Activated CD8-positive, alpha-beta T cell treated with anti-CD3 and anti-CD28 coated beads for 36 hours (primary cell): Measurements from ENCODE around the gene SEC14L1. TPM values are rescaled to one million over a fixed set of nuclear protein-coding genes. Genes with fewer than 3 reads are reported as not detected.

Experiments used
- ATAC-seq: fragments of 200-7000 bp; cut with Tn5 transposase; one replicate; pipeline ENCODE4 v1.10.0; 2021; ENCODE audit warnings: mild to moderate bottlenecking, moderate library complexity
- CTCF ChIA-PET: fragments of 350-600 bp; sonication (Branson Sonifier 250); formaldehyde crosslinking; loops from one replicate; lab custom pipeline; 2021; ENCODE audit warnings: antibody characterized with exemption; lab: Charles Lee
- POLR2A ChIA-PET: fragments of 350-600 bp; sonication (Branson Sonifier 250); formaldehyde crosslinking; loops from one replicate; lab custom pipeline; 2021; ENCODE audit warnings: antibody characterized with exemption; lab: Charles Lee
- DNase-seq: peaks from one replicate; pipeline ENCODE4 v3.0.0-alpha.2; 2020
- H3K27ac Mint-ChIP-seq: one replicate; pipeline ENCODE4 v1.8.0; 2021; ENCODE audit warnings: mild to moderate bottlenecking, mixed read lengths
- H3K27me3 Mint-ChIP-seq: one replicate; pipeline ENCODE4 v1.8.0; 2021; ENCODE audit warnings: mixed read lengths
- H3K36me3 Mint-ChIP-seq: one replicate; pipeline ENCODE4 v1.8.0; 2021; ENCODE audit warnings: low read depth, mixed read lengths
- H3K4me1 Mint-ChIP-seq: one replicate; pipeline ENCODE4 v1.8.0; 2021; ENCODE audit warnings: low read depth, mixed read lengths
- H3K4me3 Mint-ChIP-seq: one replicate; pipeline ENCODE4 v1.8.0; 2021; ENCODE audit warnings: mild to moderate bottlenecking, moderate library complexity, mixed read lengths
- H3K9me3 Mint-ChIP-seq: one replicate; pipeline ENCODE4 v1.8.0; 2021; ENCODE audit warnings: mixed read lengths
- intact Hi-C: fragments of 100-400 bp; cut with micrococcal nuclease; formaldehyde crosslinking; loops from one replicate; pipeline ENCODE4 v1.10.0; 2022
- total RNA-seq, 2 experiments: library from RNA; stranded (reverse); gene quantifications; one replicate each; pipeline ENCODE4 v1.2.3, GENCODE V29; 2021
- TF ChIP-seq, protein P1 (sequence below): fragments of 200-600 bp; IDR thresholded peaks from one replicate; pipeline ENCODE4 v1.8.0; 2022; ENCODE audit warnings: antibody characterized with exemption, mild to moderate bottlenecking

Gene SEC14L1
- total RNA-seq, 2 experiments from 2014 or later = 79.7 to 91.6 TPM

DNA sequence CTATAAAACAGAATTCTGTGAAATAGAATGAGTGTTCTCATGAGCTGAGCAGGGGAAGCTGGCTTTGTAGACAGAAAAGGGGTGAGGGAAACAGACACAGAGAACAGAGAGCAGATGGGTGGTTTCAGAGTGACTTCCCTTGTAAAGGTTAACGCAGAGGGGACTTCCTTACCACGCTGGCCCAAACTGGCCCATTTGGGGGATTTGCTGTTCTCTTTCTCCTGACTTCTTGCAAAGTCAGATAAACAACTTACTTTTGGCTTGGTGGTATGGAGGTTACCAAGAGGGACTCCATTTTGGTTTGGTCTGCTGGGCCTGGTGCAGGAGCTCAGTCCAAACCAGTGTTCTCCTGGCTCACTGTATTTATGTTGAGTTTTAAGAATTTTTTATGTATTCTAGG lies 48.4 kb downstream of the SEC14L1 start:
- POLR2A ChIA-PET = interaction anchor here (0.6 to 1.5 kb wide), 7 partner anchors 10 to 743 kb away, joined by 3 to 5 read pairs (median 3); no protein-coding TSS in a partner anchor

DNA sequence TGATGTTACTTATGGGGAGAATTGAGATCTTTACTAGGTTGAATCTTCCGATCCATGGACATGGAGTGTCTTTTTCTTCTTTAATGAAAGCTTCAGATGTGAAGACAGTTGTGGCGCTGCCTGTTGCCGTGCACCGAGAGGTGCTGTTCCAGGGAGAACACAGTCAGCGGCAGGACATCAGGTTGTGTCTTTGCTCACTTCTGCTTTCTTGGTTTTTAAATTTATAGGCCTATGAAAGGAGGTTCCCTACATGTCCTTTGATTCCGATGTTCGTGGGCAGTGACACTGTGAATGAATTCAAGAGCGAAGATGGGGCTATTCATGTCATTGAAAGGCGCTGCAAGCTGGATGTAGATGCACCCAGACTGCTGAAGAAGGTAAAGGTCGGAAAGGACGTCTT lies 49.8 kb downstream of the SEC14L1 start:
- CTCF ChIA-PET = no interaction called here
- H3K36me3 Mint-ChIP-seq = peaks cover 34% of the 10 kb centered on the region
- H3K27me3 Mint-ChIP-seq = no peaks in the 10 kb centered on the region
- POLR2A ChIA-PET = no interaction called here
- H3K4me1 Mint-ChIP-seq = peaks cover 36% of the 10 kb centered on the region
- DNase-seq (no peak), ATAC-seq (no peak)
- no peak overlapping the region for H3K4me3 Mint-ChIP-seq
- no peaks in the 10 kb centered on the region for H3K9me3 Mint-ChIP-seq
- TF ChIP-seq, protein P1, sequence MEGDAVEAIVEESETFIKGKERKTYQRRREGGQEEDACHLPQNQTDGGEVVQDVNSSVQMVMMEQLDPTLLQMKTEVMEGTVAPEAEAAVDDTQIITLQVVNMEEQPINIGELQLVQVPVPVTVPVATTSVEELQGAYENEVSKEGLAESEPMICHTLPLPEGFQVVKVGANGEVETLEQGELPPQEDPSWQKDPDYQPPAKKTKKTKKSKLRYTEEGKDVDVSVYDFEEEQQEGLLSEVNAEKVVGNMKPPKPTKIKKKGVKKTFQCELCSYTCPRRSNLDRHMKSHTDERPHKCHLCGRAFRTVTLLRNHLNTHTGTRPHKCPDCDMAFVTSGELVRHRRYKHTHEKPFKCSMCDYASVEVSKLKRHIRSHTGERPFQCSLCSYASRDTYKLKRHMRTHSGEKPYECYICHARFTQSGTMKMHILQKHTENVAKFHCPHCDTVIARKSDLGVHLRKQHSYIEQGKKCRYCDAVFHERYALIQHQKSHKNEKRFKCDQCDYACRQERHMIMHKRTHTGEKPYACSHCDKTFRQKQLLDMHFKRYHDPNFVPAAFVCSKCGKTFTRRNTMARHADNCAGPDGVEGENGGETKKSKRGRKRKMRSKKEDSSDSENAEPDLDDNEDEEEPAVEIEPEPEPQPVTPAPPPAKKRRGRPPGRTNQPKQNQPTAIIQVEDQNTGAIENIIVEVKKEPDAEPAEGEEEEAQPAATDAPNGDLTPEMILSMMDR = no peak
- peak overlapping the region; percentile 95 for H3K27ac Mint-ChIP-seq
- intact Hi-C loops = no loop called here

More for the DNA sequence above, 48.4 kb downstream of the SEC14L1 start:
- ATAC-seq = peak; percentile 91
- CTCF ChIA-PET = interaction anchor here (1.0 to 1.6 kb wide), 5 partner anchors 10 to 101 kb away, joined by 3 to 4 read pairs (median 4); no protein-coding TSS in a partner anchor
- TF ChIP-seq, protein P1 = no peak
- Mint-ChIP-seq H3K4me3 (peak overlapping the region; percentile 53), H3K4me1 (peaks cover 36% of the 10 kb centered on the region), H3K27me3 (no peaks in the 10 kb centered on the region), H3K9me3 (no peaks in the 10 kb centered on the region), H3K36me3 (peaks cover 27% of the 10 kb centered on the region), H3K27ac (peak overlapping the region; percentile 95)
- peak; percentile 78 for DNase-seq
- intact Hi-C loops = no loop called here

GRCh38 chr17:77191244-77191643 lies 50.5 kb downstream of the SEC14L1 start:
- Mint-ChIP-seq H3K4me1 (peaks cover 36% of the 10 kb centered on the region), H3K36me3 (peaks cover 41% of the 10 kb centered on the region), H3K9me3 (no peaks in the 10 kb centered on the region), H3K27ac (no peak overlapping the region), H3K4me3 (no peak overlapping the region), H3K27me3 (no peaks in the 10 kb centered on the region)
- TF ChIP-seq, protein P1 = no peak
- intact Hi-C loops = no loop called here
- DNase-seq = no peak
- no peak for ATAC-seq
- CTCF ChIA-PET = no interaction called here
- POLR2A ChIA-PET = no interaction called here

- Mint-ChIP-seq H3K36me3 (peaks cover 58% of the 10 kb centered on the region), H3K27ac (no peak overlapping the region), H3K4me3 (no peak overlapping the region), H3K4me1 (peaks cover 26% of the 10 kb centered on the region), H3K9me3 (no peaks in the 10 kb centered on the region), H3K27me3 (no peaks in the 10 kb centered on the region)
- intact Hi-C loops = no loop called here
- POLR2A ChIA-PET = no interaction called here
- TF ChIP-seq, protein P1 = no peak
- CTCF ChIA-PET = no interaction called here
- ATAC-seq (no peak), DNase-seq (no peak)
Observed at GRCh38 chr17:77193653-77194052, 52.9 kb downstream of the SEC14L1 start.

- H3K36me3 Mint-ChIP-seq = peaks cover 63% of the 10 kb centered on the region
- CTCF ChIA-PET = no interaction called here
Observed at GRCh38 chr17:77194179-77194578, 53.4 kb downstream of the SEC14L1 start.

More at GRCh38 chr17:77194179-77194578, 53.4 kb downstream of the SEC14L1 start:
- Mint-ChIP-seq H3K4me1 (peaks cover 21% of the 10 kb centered on the region), H3K27ac (no peak overlapping the region), H3K4me3 (no peak overlapping the region), H3K27me3 (no peaks in the 10 kb centered on the region), H3K9me3 (no peaks in the 10 kb centered on the region)
- intact Hi-C loops = no loop called here
- DNase-seq (no peak), ATAC-seq (no peak)
- POLR2A ChIA-PET = no interaction called here
- TF ChIP-seq, protein P1 = no peak
